NOMO-1 treated with DMSO at 0.1 percent for 48 hours (cell line): Measurements from ENCODE around the gene GBA2.

ENCODE experiments used
- DNase-seq: peaks from one replicate; lab custom pipeline; 2025; ENCODE audit not compliant: unreplicated experiment; lab: John Stamatoyannopoulos, UW

Gene GBA2

GRCh38 chr9:35740243-35740642 is 8.8 kb downstream of the GBA2 start:
- DNase-seq = no peak

DNA sequence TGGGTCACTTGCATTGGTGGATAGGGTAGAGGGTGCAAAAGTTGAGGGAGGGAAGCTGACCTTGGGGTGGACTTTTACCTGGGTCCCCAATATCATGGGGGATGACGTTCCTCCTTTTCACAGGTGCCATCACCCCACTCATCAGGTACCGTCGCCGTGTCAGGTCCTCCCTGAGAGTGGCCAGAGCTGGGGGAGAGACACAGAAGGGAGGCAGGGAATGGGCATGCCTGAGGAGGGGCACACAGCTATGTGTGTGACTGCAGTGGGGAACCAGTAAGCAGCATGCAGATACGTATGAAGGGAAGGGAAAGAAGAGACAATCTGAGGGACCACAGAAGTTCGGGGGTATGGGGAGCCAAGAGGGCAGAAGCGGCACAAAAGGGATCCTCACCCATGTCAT is 10.1 kb downstream of the GBA2 start:
- DNase-seq = no peak

- DNase-seq = no peak
Measured at GRCh38 chr9:35738186-35738585, 10.8 kb downstream of the GBA2 start.

DNA sequence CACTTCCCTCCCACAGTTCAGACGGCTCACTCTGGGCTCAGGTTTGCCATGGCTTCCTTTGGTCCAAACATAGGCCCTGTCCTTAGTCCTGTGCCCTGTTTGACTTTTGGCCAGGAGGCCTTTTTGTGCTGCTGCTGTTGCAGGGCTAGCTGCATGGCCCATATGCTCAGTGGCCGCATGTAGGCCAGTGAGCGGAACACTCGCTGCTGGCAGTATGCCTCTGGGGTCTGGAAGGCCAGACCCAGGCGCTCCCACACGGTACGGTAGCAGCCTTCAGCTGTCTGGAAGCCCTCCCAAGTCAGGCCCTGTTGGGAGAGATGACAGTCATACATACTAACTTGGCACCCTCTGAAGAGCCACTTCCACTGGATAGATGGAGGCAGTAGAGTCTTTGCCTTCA is 11.9 kb downstream of the GBA2 start:
- DNase-seq = no peak

- DNase-seq = peak; percentile 71
Measured at GRCh38 chr9:35736201-35736633, 12.8 kb downstream of the GBA2 start.

DNA sequence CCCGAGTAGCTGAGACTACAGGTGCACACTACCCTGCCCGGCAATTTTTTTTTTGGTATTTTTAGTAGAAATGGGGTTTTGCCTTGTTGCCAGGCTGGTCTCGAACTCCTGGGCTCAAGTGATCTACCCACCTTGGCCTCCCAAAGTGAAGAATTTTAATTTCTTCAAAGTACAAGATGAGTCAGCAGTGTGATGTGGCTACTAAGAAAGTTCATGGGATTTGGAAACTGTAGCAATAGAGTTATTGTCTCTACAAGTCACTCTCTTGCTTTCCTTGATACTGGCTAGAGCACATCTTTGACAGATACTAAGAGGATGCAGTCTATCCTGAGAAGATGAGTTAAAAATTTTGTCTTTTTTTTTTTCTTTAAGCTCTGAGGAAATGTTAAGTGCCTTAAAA is 14.9 kb downstream of the GBA2 start:
- DNase-seq = no peak

DNA sequence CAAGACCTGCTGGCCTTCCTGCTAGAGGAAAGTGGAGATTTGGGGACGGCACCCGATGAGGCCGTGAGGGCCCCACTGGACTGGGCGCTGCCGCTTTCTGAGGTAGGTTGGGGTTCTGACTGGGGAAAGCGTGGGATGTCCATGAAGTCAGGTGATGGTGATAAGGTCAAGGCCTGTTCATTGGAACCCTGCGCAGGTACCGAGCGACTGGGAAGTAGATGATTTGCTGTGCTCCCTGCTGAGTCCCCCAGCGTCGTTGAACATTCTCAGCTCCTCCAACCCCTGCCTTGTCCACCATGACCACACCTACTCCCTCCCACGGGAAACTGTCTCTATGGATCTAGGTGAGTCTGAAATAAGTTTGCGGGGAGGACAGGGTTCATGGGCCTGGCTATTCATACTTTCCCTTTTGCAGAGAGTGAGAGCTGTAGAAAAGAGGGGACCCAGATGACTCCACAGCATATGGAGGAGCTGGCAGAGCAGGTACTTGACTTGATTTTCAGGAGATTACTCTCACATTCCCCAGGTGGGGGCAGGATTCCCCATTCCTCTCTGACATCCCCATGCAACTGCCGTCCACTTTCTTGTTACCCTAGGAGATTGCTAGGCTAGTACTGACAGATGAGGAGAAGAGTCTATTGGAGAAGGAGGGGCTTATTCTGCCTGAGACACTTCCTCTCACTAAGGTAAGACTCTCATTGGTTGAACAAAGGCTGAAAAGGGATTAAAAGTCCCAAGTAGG is 16.1 kb downstream of the GBA2 start:
- DNase-seq = peak; percentile 56

DNA sequence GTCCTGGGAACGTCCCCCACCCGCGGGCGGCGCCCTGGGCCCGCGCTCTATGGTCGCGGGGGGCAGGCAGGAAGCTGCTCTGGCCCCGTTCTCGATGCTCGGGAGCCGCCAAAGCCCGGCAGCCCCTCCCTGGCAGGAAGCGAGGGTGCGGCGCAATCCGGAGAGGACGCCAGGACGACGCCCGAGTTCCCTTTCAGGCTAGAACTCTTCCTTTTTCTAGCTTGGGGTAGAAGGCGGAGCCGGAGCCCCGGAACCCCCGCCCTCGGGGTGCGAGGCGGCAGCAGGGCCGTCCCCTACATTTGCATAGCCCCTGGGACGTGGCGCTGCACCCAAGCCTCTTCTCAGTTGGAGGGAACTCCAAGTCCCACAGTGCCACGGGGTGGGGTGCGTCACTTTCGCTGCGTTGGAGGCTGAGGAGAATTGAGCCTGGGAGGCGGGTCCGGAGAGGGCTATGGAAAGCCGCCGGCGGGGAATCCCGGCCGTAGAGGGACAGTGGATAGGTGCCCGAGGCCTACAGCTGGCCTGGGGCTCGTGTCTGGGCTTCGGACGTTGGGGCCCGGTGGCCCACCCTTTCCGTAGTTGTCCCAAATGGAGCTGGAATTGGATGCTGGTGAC is 16.7 kb downstream of the GBA2 start, which contains the start of the genes CREB3 and TLN1:
CREB3 (plus strand) TSS at position 482 of the 615 bp plus-strand sequence; CDS start at position 589, 107 bp downstream.
TLN1 (minus strand) TSS at position 11 of the 615 bp plus-strand sequence. CDS start 6,501 bp downstream, outside the sequence.
- DNase-seq = peak; percentile 100

- DNase-seq = no peak
Measured at GRCh38 chr9:35731415-35732184, 17.4 kb downstream of the GBA2 start.

GRCh38 chr9:35730486-35730854 is 18.6 kb downstream of the GBA2 start:
- no peak for DNase-seq

GRCh38 chr9:35729700-35730485 is 19.1 kb downstream of the GBA2 start:
- DNase-seq = peak; percentile 70

DNA sequence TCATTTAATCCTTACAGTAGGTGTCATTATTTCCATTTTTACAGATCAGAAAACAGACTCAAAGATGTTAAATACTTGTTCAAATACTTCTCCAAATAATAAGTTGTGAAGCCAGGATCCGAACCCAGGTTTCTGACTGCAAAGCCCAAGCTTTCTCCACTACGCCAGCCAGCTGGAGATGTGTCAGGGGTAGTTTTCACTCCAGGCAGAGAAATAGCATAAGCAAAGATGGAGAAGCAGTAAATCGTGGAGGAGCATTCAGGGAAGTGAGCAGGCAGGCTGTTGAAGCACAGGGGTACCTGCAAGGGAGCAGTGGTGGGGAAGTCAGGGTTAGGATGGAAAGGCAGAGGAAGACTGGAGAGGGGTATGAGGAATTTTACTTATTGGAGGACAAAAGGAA is 19.9 kb downstream of the GBA2 start:
- no peak for DNase-seq

DNA sequence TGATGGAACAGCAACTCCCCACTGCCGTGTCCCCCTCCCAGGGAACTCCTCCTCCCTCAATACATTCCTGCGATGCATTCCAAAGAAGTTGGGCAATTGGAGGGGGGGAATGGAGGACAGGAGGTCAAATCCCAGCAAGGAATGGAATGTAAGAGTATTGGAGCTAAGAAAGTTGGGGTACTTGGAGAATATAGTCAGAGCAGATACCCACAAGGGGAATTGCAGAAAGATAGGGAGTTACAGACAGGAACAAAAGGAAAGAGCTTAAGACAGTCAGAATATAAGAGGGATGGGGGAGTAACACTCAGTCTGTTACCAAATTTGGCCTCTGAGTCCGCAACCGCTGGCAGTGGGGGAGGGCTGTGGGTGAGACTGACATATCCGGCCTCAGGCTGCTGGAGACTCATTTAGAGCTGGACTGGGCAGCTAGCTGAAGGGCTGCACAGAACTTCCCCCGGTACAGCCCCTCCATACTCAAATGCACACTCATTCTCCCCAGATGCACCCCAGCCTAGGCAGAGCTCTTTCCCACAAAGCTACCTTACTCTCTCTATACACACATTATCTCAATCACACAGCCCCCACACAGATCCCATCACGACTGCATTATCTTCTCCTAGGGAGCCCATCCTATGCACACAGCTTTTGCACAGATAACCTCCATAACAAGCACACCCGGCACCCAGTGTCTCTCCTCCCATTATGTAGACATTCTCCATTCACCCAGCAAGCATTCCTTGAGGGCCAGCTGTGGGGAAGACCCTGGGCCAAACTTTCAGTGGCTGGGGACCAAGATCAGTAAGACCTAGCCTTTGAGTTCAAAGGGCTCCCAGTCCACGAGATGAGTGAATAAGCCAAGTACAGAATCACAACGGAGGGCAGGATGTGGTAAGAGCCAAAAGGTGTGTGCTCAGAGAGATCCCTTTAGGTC is 20.7 kb downstream of the GBA2 start:
- peak; percentile 76 for DNase-seq

GRCh38 chr9:35727676-35728040 is 21.4 kb downstream of the GBA2 start:
- DNase-seq = no peak

DNA sequence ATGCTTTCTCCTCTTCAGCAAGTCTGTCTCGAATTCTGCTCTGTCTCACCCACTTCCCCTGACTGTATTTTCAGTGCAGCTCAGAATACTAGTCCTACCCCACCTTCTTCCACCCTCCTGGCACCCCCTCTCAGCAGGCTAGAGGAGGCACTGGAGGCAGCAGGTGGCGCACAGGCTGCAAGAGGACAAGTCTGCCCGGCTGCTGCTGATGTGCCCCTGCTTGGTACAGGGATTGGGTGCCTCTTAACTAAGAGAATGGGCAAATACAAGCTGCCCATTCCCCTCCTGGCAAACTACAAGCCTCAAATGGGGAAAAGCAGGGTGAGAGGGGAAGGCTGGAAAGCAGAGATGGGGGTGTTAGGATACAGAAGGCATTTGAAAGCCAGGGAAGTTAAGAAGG is 22.1 kb downstream of the GBA2 start:
- DNase-seq = peak; percentile 52

GRCh38 chr9:35725362-35725761 is 23.7 kb downstream of the GBA2 start:
- no peak for DNase-seq

DNA sequence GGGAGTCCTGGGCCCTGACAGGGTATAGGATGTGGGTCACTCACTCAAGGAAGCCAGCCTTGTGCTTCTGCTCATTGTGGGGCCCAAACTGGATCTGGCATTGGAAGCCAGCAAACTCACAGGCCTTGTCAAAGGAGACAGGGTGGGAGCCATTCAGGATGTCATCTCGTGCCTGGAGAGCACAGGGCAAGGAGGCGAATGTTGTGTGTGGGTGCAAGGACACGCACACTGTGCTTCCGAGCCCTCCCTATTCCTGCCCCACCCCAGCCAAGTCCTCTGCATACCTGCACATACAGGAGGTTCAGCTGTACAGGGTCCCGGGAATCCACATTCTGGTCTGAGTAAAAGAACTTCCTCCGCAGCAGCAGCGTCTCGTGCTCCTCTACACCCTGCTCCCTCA is 25.1 kb downstream of the GBA2 start:
- no peak for DNase-seq

DNA sequence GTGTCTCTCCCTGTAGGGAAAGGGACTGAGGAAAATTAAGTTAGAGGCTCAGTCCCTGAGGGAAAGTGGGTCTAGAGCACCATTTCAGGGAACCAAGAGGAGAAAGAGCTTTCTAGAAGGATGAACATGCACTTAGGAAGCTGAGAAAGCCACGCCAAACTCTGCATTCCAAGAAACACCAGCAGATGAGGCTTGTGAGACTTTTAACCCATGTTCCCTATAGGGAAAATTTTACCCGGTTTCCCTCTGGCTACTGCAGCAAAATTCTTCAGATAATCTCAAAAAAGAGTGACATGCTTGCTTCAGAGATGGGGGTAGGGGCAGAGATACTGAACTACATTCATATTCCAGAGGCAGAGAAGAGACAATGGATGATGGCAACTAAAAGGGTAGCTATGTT is 25.6 kb downstream of the GBA2 start:
- no peak for DNase-seq

DNA sequence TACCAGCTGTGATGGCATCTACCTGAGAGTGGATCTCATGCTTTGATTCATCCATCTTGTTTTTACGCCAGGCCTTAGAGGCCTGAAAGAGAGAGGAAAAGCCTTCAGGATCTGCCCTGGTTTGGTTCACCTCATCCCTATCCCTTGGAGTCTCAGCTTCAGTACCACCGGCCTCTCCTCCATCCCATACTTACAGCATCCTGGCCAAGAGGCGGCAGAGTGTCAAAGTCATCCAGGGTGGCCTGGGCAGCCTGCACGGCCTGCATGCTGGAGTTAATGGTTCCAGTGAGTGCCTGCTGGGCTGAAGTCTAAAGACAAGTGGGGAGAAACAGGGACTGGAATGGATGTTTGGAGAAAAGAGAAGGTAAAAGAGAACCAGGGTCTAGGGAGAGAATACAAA is 29.5 kb downstream of the GBA2 start:
- DNase-seq = no peak
